ENCODE measurements around the gene CD2AP. TPM values are rescaled to one million over a fixed set of nuclear protein-coding genes. Genes with fewer than 3 reads are reported as not detected.
"Not testable (repeated sequence)": the region's sequence is repeated elsewhere in the genome, so short reads cannot be mapped to it uniquely, and the experiment has no call there.

CD2AP gene
- total and polyA plus RNA-seq, 2 experiments from 2014 or later: 13.7 to 48.0 TPM

DNA sequence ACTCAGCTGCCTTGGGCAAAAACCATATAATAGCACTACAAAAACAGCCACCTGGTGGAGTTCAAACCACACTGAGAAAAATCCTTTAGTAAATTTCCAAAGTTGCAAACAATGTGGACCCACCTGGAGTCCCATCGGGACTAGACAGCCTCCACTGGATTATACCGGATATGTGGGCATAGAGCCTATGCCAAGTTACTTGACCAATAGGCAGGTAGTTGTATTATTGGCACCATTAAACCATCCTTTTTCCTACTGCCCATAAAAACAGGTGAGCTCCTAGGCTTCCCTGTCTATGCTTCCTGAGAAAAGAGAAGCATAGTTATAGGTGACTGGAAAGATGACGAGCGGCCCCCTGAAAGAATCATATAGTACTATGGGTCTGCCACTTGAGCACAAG is 169.1 kb downstream of the CD2AP start:
- DNase-seq (ENCODE audit: low spot score): no peak
- H3K27me3 ChIP-seq: no peaks in the 10 kb centered on the region
- no peaks in the 10 kb centered on the region for H3K36me3 ChIP-seq (replicated peaks; ENCODE audit: insufficient read depth, low read depth)
- peak overlapping the region; percentile 56 for H3K27ac ChIP-seq
- H3K9me3 ChIP-seq (ENCODE audit: low read depth): no peaks in the 10 kb centered on the region
- no peaks in the 10 kb centered on the region for H3K9me2 ChIP-seq (replicated peaks; ENCODE audit: insufficient read depth)
- no peak overlapping the region for H2AFZ ChIP-seq
- peaks cover 6% of the 10 kb centered on the region for H3K4me1 ChIP-seq (ENCODE audit: insufficient read depth)
- no peaks in the 10 kb centered on the region for H4K20me1 ChIP-seq (ENCODE audit: insufficient read depth, poor library complexity, severe bottlenecking)
- TF ChIP-seq, protein P1, sequence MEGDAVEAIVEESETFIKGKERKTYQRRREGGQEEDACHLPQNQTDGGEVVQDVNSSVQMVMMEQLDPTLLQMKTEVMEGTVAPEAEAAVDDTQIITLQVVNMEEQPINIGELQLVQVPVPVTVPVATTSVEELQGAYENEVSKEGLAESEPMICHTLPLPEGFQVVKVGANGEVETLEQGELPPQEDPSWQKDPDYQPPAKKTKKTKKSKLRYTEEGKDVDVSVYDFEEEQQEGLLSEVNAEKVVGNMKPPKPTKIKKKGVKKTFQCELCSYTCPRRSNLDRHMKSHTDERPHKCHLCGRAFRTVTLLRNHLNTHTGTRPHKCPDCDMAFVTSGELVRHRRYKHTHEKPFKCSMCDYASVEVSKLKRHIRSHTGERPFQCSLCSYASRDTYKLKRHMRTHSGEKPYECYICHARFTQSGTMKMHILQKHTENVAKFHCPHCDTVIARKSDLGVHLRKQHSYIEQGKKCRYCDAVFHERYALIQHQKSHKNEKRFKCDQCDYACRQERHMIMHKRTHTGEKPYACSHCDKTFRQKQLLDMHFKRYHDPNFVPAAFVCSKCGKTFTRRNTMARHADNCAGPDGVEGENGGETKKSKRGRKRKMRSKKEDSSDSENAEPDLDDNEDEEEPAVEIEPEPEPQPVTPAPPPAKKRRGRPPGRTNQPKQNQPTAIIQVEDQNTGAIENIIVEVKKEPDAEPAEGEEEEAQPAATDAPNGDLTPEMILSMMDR (IDR thresholded peaks at IDR 0.05; ENCODE audit: poor library complexity): no peak
- TF ChIP-seq EZH2phosphoT487 (IDR thresholded peaks at IDR 0.05; ENCODE audit: low read depth, severe bottlenecking, unreplicated experiment): no peak
- no peak for TF ChIP-seq EZH2 (IDR thresholded peaks at IDR 0.05; ENCODE audit: borderline replicate concordance)
- no peak overlapping the region for H3K4me3 ChIP-seq
- whole genome bisulfite sequencing (ENCODE audit: low lambda C conversion rate, missing lambda C conversion rate): 70% methylated on average over 4 of the region's 4 CpGs
- no peaks in the 10 kb centered on the region for H3K79me2 ChIP-seq
- no peak overlapping the region for H3K4me2 ChIP-seq

DNA sequence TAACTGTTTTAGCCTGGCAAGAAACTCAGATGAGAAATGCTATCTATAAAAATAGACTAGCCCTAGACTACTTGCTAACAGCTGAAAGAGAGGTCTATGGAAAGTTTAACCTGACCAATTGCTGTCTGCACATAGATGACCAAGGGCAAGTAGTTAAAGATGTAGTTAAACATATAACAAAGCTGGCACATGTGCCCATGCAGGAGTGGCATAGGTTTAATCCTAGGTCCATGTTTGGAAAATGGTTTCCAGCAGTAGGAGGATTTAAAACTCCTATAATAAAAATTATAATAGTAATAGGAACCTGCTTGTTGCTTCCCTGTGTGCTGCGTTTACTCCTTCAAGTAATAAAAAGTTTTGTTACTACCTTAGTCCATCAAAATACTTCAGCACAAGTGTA is 169.6 kb downstream of the CD2AP start:
- Histone ChIP-seq H3K9me2 (replicated peaks; ENCODE audit: insufficient read depth) (no peaks in the 10 kb centered on the region), H3K4me3 (no peak overlapping the region), H4K20me1 (ENCODE audit: insufficient read depth, poor library complexity, severe bottlenecking) (no peaks in the 10 kb centered on the region), H3K36me3 (replicated peaks; ENCODE audit: insufficient read depth, low read depth) (no peaks in the 10 kb centered on the region), H3K27me3 (no peaks in the 10 kb centered on the region), H3K79me2 (no peaks in the 10 kb centered on the region), H3K27ac (peak overlapping the region; percentile 56), H3K4me1 (ENCODE audit: insufficient read depth) (peaks cover 6% of the 10 kb centered on the region), H3K9me3 (ENCODE audit: low read depth) (no peaks in the 10 kb centered on the region), H2AFZ (no peak overlapping the region), H3K4me2 (peak overlapping the region; percentile 35)
- TF ChIP-seq EZH2phosphoT487 (IDR thresholded peaks at IDR 0.05; ENCODE audit: low read depth, severe bottlenecking, unreplicated experiment): no peak
- TF ChIP-seq, protein P1 (IDR thresholded peaks at IDR 0.05; ENCODE audit: poor library complexity): no peak
- TF ChIP-seq EZH2 (IDR thresholded peaks at IDR 0.05; ENCODE audit: borderline replicate concordance): no peak
- WGBS (ENCODE audit: low lambda C conversion rate, missing lambda C conversion rate): 52% methylated on average over 1 of the region's 1 CpG
- DNase-seq (ENCODE audit: low spot score): no peak

DNA sequence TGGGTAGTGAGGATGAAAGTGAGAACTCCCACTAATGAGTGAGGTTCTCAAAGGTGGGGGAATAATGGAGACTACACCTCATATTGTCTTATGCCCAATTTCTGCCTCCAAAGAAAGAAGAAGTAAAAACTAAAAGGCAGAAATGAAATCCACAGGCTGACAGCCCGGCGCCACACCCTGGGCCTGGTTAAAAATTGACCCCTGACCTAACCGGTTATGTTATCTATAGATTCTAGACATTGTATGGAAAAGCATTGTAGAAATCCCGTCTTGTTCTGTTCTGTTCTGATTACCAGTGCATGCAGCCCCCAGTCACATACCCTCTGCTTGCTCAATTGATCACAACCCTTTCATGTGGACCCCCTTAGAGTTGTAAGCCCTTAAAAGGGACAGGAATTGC is 170.0 kb downstream of the CD2AP start:
- 52% methylated on average over 4 of the region's 4 CpGs for WGBS (ENCODE audit: low lambda C conversion rate, missing lambda C conversion rate)
- H3K27ac ChIP-seq: peak overlapping the region; percentile 56
- not testable (repeated sequence) for H4K20me1 ChIP-seq (ENCODE audit: insufficient read depth, poor library complexity, severe bottlenecking)

DNA sequence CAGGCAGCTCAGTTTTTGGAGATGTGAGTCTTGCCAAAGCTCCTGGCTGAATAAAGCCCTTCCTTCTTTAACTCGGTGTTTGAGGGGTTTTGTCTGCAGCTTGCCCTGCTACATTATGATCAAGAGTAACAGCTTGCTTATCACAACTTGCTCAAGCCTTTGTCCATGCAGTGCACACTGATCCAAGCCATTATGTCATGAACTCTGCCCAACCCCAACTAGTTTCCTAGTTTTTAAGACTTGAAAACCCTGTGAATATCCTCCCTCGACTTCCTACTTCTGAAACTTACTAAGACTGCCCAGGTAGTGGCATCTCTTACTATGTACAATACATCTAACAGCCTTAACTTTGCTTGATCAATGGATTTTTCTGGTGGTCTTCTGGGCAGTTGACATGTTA is 170.4 kb downstream of the CD2AP start:
- no peaks in the 10 kb centered on the region for H3K9me3 ChIP-seq (ENCODE audit: low read depth)
- DNase-seq (ENCODE audit: low spot score): no peak
- H3K4me3 ChIP-seq: no peak overlapping the region
- no peaks in the 10 kb centered on the region for H3K9me2 ChIP-seq (replicated peaks; ENCODE audit: insufficient read depth)
- no peaks in the 10 kb centered on the region for H4K20me1 ChIP-seq (ENCODE audit: insufficient read depth, poor library complexity, severe bottlenecking)
- no peak overlapping the region for H2AFZ ChIP-seq
- peak overlapping the region; percentile 32 for H3K27ac ChIP-seq
- H3K36me3 ChIP-seq (replicated peaks; ENCODE audit: insufficient read depth, low read depth): no peaks in the 10 kb centered on the region
- no peak for TF ChIP-seq EZH2phosphoT487 (IDR thresholded peaks at IDR 0.05; ENCODE audit: low read depth, severe bottlenecking, unreplicated experiment)
- TF ChIP-seq, protein P1 (IDR thresholded peaks at IDR 0.05; ENCODE audit: poor library complexity): no peak
- TF ChIP-seq EZH2 (IDR thresholded peaks at IDR 0.05; ENCODE audit: borderline replicate concordance): no peak
- H3K4me1 ChIP-seq (ENCODE audit: insufficient read depth): peaks cover 6% of the 10 kb centered on the region
- WGBS (ENCODE audit: low lambda C conversion rate, missing lambda C conversion rate): 81% methylated on average over 2 of the region's 2 CpGs
- no peaks in the 10 kb centered on the region for H3K79me2 ChIP-seq
- no peaks in the 10 kb centered on the region for H3K27me3 ChIP-seq
- no peak overlapping the region for H3K4me2 ChIP-seq

More for the DNA sequence above, 170.0 kb downstream of the CD2AP start:
- H3K9me2 ChIP-seq (replicated peaks; ENCODE audit: insufficient read depth); H3K9me3 ChIP-seq (ENCODE audit: low read depth); H3K27me3 ChIP-seq; H3K79me2 ChIP-seq; H3K4me3 ChIP-seq; DNase-seq (ENCODE audit: low spot score); H3K4me1 ChIP-seq (ENCODE audit: insufficient read depth); H3K36me3 ChIP-seq (replicated peaks; ENCODE audit: insufficient read depth, low read depth); H2AFZ ChIP-seq: not testable (repeated sequence)
- peak overlapping the region; percentile 35 for H3K4me2 ChIP-seq
